NCI-H2196 (cell line): Measurements from ENCODE around the gene LY6G5B.
"Not testable (repeated sequence)": the region's sequence is repeated elsewhere in the genome, so short reads cannot be mapped to it uniquely, and the experiment has no call there.

ENCODE experiments used
- DNase-seq: peaks from one replicate; lab custom pipeline; 2025; ENCODE audit not compliant: unreplicated experiment; lab: John Stamatoyannopoulos, UW

LY6G5B gene

GRCh38 chr6:31690231-31691077, 20.7 kb downstream of the LY6G5B start:
- DNase-seq: no peak

GRCh38 chr6:31691078-31691463, 21.3 kb downstream of the LY6G5B start:
- DNase-seq: no peak

- DNase-seq: no peak
Measured at GRCh38 chr6:31691564-31692108, 21.9 kb downstream of the LY6G5B start.

- no peak for DNase-seq
Measured at GRCh38 chr6:31692353-31692752, 22.6 kb downstream of the LY6G5B start.

GRCh38 chr6:31692886-31693285, 23.1 kb downstream of the LY6G5B start:
- DNase-seq: no peak

GRCh38 chr6:31693535-31693934, 23.8 kb downstream of the LY6G5B start:
- DNase-seq: no peak

GRCh38 chr6:31697555-31697954, 27.8 kb downstream of the LY6G5B start:
- DNase-seq: no peak

GRCh38 chr6:31700740-31701401, 31.1 kb downstream of the LY6G5B start:
- no peak for DNase-seq

GRCh38 chr6:31701666-31702404, 32.1 kb downstream of the LY6G5B start:
- peak; percentile 63 for DNase-seq

GRCh38 chr6:31702405-31702818, 32.6 kb downstream of the LY6G5B start:
- no peak for DNase-seq

GRCh38 chr6:31702819-31703716, 33.3 kb downstream of the LY6G5B start, which contains the start of gene ABHD16A:
Gene ABHD16A (minus strand): TSS chr6:31703324. CDS start chr6:31703281, 43 bp downstream.
- peak; percentile 97 for DNase-seq

GRCh38 chr6:31705931-31706330, 36.2 kb downstream of the LY6G5B start:
- DNase-seq: no peak

- DNase-seq: no peak
Measured at GRCh38 chr6:31706599-31706998, 36.8 kb downstream of the LY6G5B start, which contains the start of gene LY6G6F. Gene LY6G6F (plus strand): TSS chr6:31706866. CDS start chr6:31706907, 41 bp downstream.

GRCh38 chr6:31707701-31708100, 37.9 kb downstream of the LY6G5B start:
- DNase-seq: no peak

GRCh38 chr6:31708224-31708623, 38.4 kb downstream of the LY6G5B start:
- no peak for DNase-seq

- not testable (repeated sequence) for DNase-seq
Measured at GRCh38 chr6:31709157-31709556, 39.4 kb downstream of the LY6G5B start.

- no peak for DNase-seq
Measured at GRCh38 chr6:31710523-31711219, 40.9 kb downstream of the LY6G5B start.

GRCh38 chr6:31711233-31711632, 41.5 kb downstream of the LY6G5B start:
- DNase-seq: no peak

GRCh38 chr6:31712296-31712695, 42.5 kb downstream of the LY6G5B start:
- DNase-seq: peak; percentile 16

- DNase-seq: no peak
Measured at GRCh38 chr6:31713465-31713864, 43.7 kb downstream of the LY6G5B start.
